Mucosa of gallbladder (tissue), 1 donor: Measurements from ENCODE around the gene HLA-DOA. TPM values are rescaled to one million over a fixed set of nuclear protein-coding genes. Genes with fewer than 3 reads are reported as not detected.

Experiments used
- DNase-seq: peaks from one replicate; pipeline ENCODE4 v3.0.0-alpha.2; 2020; ENCODE audit warnings: low spot score
- total RNA-seq: library from RNA; stranded (reverse); gene quantifications from one replicate; pipeline ENCODE4 v1.2.1, GENCODE V29; 2021
- donor health status: DM: no; HTN: no; CAD: no.

HLA-DOA gene
- total RNA-seq, 1 donor from 2014 or later: 8.4 TPM

GRCh38 chr6:33017018-33017417, 7.6 kb upstream of the HLA-DOA start:
- DNase-seq: no peak

GRCh38 chr6:33015798-33016197, 6.4 kb upstream of the HLA-DOA start:
- DNase-seq: no peak

- peak; percentile 80 for DNase-seq
These were observed 5.6 kb upstream of the HLA-DOA start for GRCh38 chr6:33014841-33015634.

- no peak for DNase-seq
These were observed 4.2 kb upstream of the HLA-DOA start for GRCh38 chr6:33013608-33014007.

- no peak for DNase-seq
These were observed 965 bp upstream of the HLA-DOA start for GRCh38 chr6:33010356-33010755.

- no peak for DNase-seq
These were observed 1.5 kb downstream of the HLA-DOA start for GRCh38 chr6:33007831-33008400.

- no peak for DNase-seq
These were observed 4.5 kb downstream of the HLA-DOA start for GRCh38 chr6:33004940-33005339.

GRCh38 chr6:33001685-33002084, 7.7 kb downstream of the HLA-DOA start:
- DNase-seq: no peak

GRCh38 chr6:33000055-33000454, 9.3 kb downstream of the HLA-DOA start:
- DNase-seq: no peak

- DNase-seq: no peak
These were observed 13.9 kb downstream of the HLA-DOA start for GRCh38 chr6:32995448-32995847.

GRCh38 chr6:32993363-32993973, 15.9 kb downstream of the HLA-DOA start:
- no peak for DNase-seq

- DNase-seq: no peak
These were observed 17.4 kb downstream of the HLA-DOA start for GRCh38 chr6:32991972-32992371.

- DNase-seq: no peak
These were observed 20.0 kb downstream of the HLA-DOA start for GRCh38 chr6:32989368-32989767.

- peak; percentile 95 for DNase-seq
These were observed 24.6 kb downstream of the HLA-DOA start for GRCh38 chr6:32984622-32985389.

GRCh38 chr6:32983964-32984621, 25.3 kb downstream of the HLA-DOA start:
- no peak for DNase-seq

GRCh38 chr6:32983493-32983848, 25.9 kb downstream of the HLA-DOA start:
- no peak for DNase-seq

- DNase-seq: no peak
These were observed 26.5 kb downstream of the HLA-DOA start for GRCh38 chr6:32982702-32983492.

GRCh38 chr6:32982084-32982701, 27.2 kb downstream of the HLA-DOA start:
- no peak for DNase-seq

- no peak for DNase-seq
These were observed 28.8 kb downstream of the HLA-DOA start for GRCh38 chr6:32980488-32981038.
